ENCODE measurements around the gene CFAP141.

CFAP141 gene

GRCh38 chr1:154198756-154199562, 7.2 kb downstream of the CFAP141 start:
- Histone ChIP-seq H2AFZ (ENCODE audit: low read depth, low read length) (peak overlapping the region; percentile 77), H3K36me3 (ENCODE audit: insufficient read depth, low read length) (no peaks in the 10 kb centered on the region), H3K27me3 (ENCODE audit: insufficient read depth, low read length) (peaks cover 7% of the 10 kb centered on the region), H3K4me3 (ENCODE audit: low read length) (peak overlapping the region; percentile 29), H3K9me3 (ENCODE audit: low read length) (no peaks in the 10 kb centered on the region), H3K4me1 (ENCODE audit: insufficient read depth, low read length) (peaks cover 8% of the 10 kb centered on the region)

- Histone ChIP-seq H3K4me3 (ENCODE audit: low read length) (no peak overlapping the region), H3K27me3 (ENCODE audit: insufficient read depth, low read length) (peaks cover 8% of the 10 kb centered on the region), H3K4me1 (ENCODE audit: insufficient read depth, low read length) (peaks cover 29% of the 10 kb centered on the region), H2AFZ (ENCODE audit: low read depth, low read length) (no peak overlapping the region), H3K9me3 (ENCODE audit: low read length) (no peaks in the 10 kb centered on the region), H3K36me3 (ENCODE audit: insufficient read depth, low read length) (no peaks in the 10 kb centered on the region)
Measured at GRCh38 chr1:154193821-154194220, 12.3 kb downstream of the CFAP141 start.

GRCh38 chr1:154192476-154192875, 13.7 kb downstream of the CFAP141 start:
- Histone ChIP-seq H2AFZ (ENCODE audit: low read depth, low read length) (no peak overlapping the region), H3K4me1 (ENCODE audit: insufficient read depth, low read length) (peaks cover 29% of the 10 kb centered on the region), H3K9me3 (ENCODE audit: low read length) (no peaks in the 10 kb centered on the region), H3K27me3 (ENCODE audit: insufficient read depth, low read length) (peaks cover 8% of the 10 kb centered on the region), H3K36me3 (ENCODE audit: insufficient read depth, low read length) (no peaks in the 10 kb centered on the region), H3K4me3 (ENCODE audit: low read length) (no peak overlapping the region)

GRCh38 chr1:154191990-154192461, 14.1 kb downstream of the CFAP141 start, which contains the start of gene TPM3:
Gene TPM3, minus strand, starts transcription at chr1:154192100. Its CDS starts 82 bp downstream, at chr1:154192018.
- Histone ChIP-seq H3K9me3 (ENCODE audit: low read length) (no peaks in the 10 kb centered on the region), H3K27me3 (ENCODE audit: insufficient read depth, low read length) (peaks cover 8% of the 10 kb centered on the region), H3K36me3 (ENCODE audit: insufficient read depth, low read length) (no peaks in the 10 kb centered on the region), H3K4me1 (ENCODE audit: insufficient read depth, low read length) (peaks cover 29% of the 10 kb centered on the region), H3K4me3 (ENCODE audit: low read length) (no peak within 1 kb of the TSS), H2AFZ (ENCODE audit: low read depth, low read length) (no peak within 1 kb of the TSS)

- peaks cover 8% of the 10 kb centered on the region for H3K27me3 ChIP-seq (ENCODE audit: insufficient read depth, low read length)
- no peaks in the 10 kb centered on the region for H3K36me3 ChIP-seq (ENCODE audit: insufficient read depth, low read length)
- peaks cover 33% of the 10 kb centered on the region for H3K4me1 ChIP-seq (ENCODE audit: insufficient read depth, low read length)
- no peak overlapping the region for H2AFZ ChIP-seq (ENCODE audit: low read depth, low read length)
- H3K4me3 ChIP-seq (ENCODE audit: low read length) = no peak overlapping the region
- H3K9me3 ChIP-seq (ENCODE audit: low read length) = no peaks in the 10 kb centered on the region
Measured at GRCh38 chr1:154190550-154190949, 15.6 kb downstream of the CFAP141 start.

GRCh38 chr1:154186852-154187501, 19.2 kb downstream of the CFAP141 start:
- no peak overlapping the region for H2AFZ ChIP-seq (ENCODE audit: low read depth, low read length)
- H3K36me3 ChIP-seq (ENCODE audit: insufficient read depth, low read length) = no peaks in the 10 kb centered on the region
- H3K9me3 ChIP-seq (ENCODE audit: low read length) = no peaks in the 10 kb centered on the region
- H3K4me1 ChIP-seq (ENCODE audit: insufficient read depth, low read length) = peaks cover 34% of the 10 kb centered on the region
- H3K4me3 ChIP-seq (ENCODE audit: low read length) = no peak overlapping the region
- H3K27me3 ChIP-seq (ENCODE audit: insufficient read depth, low read length) = no peaks in the 10 kb centered on the region

- no peaks in the 10 kb centered on the region for H3K9me3 ChIP-seq (ENCODE audit: low read length)
- no peak overlapping the region for H2AFZ ChIP-seq (ENCODE audit: low read depth, low read length)
- no peaks in the 10 kb centered on the region for H3K27me3 ChIP-seq (ENCODE audit: insufficient read depth, low read length)
- peaks cover 30% of the 10 kb centered on the region for H3K4me1 ChIP-seq (ENCODE audit: insufficient read depth, low read length)
- H3K36me3 ChIP-seq (ENCODE audit: insufficient read depth, low read length) = no peaks in the 10 kb centered on the region
- H3K4me3 ChIP-seq (ENCODE audit: low read length) = no peak overlapping the region
Measured at GRCh38 chr1:154186177-154186576, 20.0 kb downstream of the CFAP141 start.

GRCh38 chr1:154183046-154183915, 22.9 kb downstream of the CFAP141 start:
- peaks cover 7% of the 10 kb centered on the region for H3K36me3 ChIP-seq (ENCODE audit: insufficient read depth, low read length)
- H2AFZ ChIP-seq (ENCODE audit: low read depth, low read length) = peak overlapping the region; percentile 67
- H3K4me1 ChIP-seq (ENCODE audit: insufficient read depth, low read length) = peaks cover 39% of the 10 kb centered on the region
- H3K4me3 ChIP-seq (ENCODE audit: low read length) = peak overlapping the region; percentile 96
- H3K27me3 ChIP-seq (ENCODE audit: insufficient read depth, low read length) = no peaks in the 10 kb centered on the region
- no peaks in the 10 kb centered on the region for H3K9me3 ChIP-seq (ENCODE audit: low read length)

- Histone ChIP-seq H2AFZ (ENCODE audit: low read depth, low read length) (peak overlapping the region; percentile 67), H3K9me3 (ENCODE audit: low read length) (no peaks in the 10 kb centered on the region), H3K4me1 (ENCODE audit: insufficient read depth, low read length) (peaks cover 47% of the 10 kb centered on the region), H3K27me3 (ENCODE audit: insufficient read depth, low read length) (no peaks in the 10 kb centered on the region), H3K36me3 (ENCODE audit: insufficient read depth, low read length) (peaks cover 7% of the 10 kb centered on the region), H3K4me3 (ENCODE audit: low read length) (peak overlapping the region; percentile 96)
Measured at GRCh38 chr1:154182344-154183045, 23.6 kb downstream of the CFAP141 start.

- Histone ChIP-seq H2AFZ (ENCODE audit: low read depth, low read length) (no peak overlapping the region), H3K4me1 (ENCODE audit: insufficient read depth, low read length) (peaks cover 51% of the 10 kb centered on the region), H3K36me3 (ENCODE audit: insufficient read depth, low read length) (peaks cover 7% of the 10 kb centered on the region), H3K9me3 (ENCODE audit: low read length) (no peaks in the 10 kb centered on the region), H3K27me3 (ENCODE audit: insufficient read depth, low read length) (no peaks in the 10 kb centered on the region), H3K4me3 (ENCODE audit: low read length) (peak overlapping the region; percentile 96)
Measured at GRCh38 chr1:154181944-154182343, 24.2 kb downstream of the CFAP141 start.

- Histone ChIP-seq H3K27me3 (ENCODE audit: insufficient read depth, low read length) (no peaks in the 10 kb centered on the region), H3K9me3 (ENCODE audit: low read length) (no peaks in the 10 kb centered on the region), H3K36me3 (ENCODE audit: insufficient read depth, low read length) (peaks cover 20% of the 10 kb centered on the region), H3K4me3 (ENCODE audit: low read length) (no peak overlapping the region), H3K4me1 (ENCODE audit: insufficient read depth, low read length) (peaks cover 46% of the 10 kb centered on the region), H2AFZ (ENCODE audit: low read depth, low read length) (no peak overlapping the region)
Measured at GRCh38 chr1:154179946-154180687, 26.0 kb downstream of the CFAP141 start.
